IPS-15b (cell line): ENCODE data around the gene RNF40.

Experiments
- H3K27me3 ChIP-seq: one replicate; pipeline ENCODE4 v1.6.1; 2013; ENCODE audit warnings: low read length; ENCODE audit not compliant: control insufficient read depth, insufficient read depth
- H3K36me3 ChIP-seq: one replicate; pipeline ENCODE4 v1.6.1; 2013; ENCODE audit warnings: low read length; ENCODE audit not compliant: control insufficient read depth, insufficient read depth
- H3K4me1 ChIP-seq: one replicate; pipeline ENCODE4 v1.6.1; 2013; ENCODE audit warnings: mild to moderate bottlenecking, low read length; ENCODE audit not compliant: control insufficient read depth, insufficient read depth
- H3K4me3 ChIP-seq: one replicate; pipeline ENCODE4 v1.5.1; 2013; ENCODE audit warnings: low read depth, low read length
- H3K9ac ChIP-seq: one replicate; pipeline ENCODE4 v1.6.1; 2013; ENCODE audit warnings: low read depth, mild to moderate bottlenecking, low read length
- H3K9me3 ChIP-seq: one replicate; pipeline ENCODE4 v1.6.1; 2013; ENCODE audit warnings: mild to moderate bottlenecking, low read length; ENCODE audit not compliant: control insufficient read depth, insufficient read depth

Gene RNF40

DNA sequence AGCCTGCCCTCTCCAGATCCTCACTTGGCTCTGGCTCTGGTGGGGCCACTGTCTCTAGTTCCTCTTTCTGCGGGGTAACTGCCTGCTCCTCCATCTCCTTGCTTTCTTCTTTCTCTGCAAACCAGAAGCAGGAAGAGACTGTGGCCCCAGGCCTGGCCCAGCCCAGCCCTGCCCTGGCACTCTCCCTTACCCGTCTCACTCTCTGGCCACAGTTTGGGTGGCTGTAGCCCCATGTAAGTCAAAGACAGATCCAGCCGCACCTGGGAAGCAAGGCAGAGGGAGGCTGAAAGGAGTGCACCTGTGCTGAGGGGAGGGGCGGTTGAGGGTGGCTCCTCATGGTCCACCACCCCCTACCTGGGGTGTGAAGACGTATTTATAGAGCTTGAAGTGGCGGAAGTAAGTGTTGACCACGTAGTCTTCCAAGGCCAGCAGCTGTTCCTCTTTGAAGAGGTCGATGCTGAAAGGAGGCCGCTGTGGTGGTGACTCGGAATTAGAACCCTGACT, 3.1 kb upstream of the RNF40 start:
- peaks cover 22% of the 10 kb centered on the region for H3K36me3 ChIP-seq
- H3K4me1 ChIP-seq = no peaks in the 10 kb centered on the region
- H3K27me3 ChIP-seq = no peaks in the 10 kb centered on the region
- no peak overlapping the region for H3K4me3 ChIP-seq
- no peaks in the 10 kb centered on the region for H3K9me3 ChIP-seq
- no peak overlapping the region for H3K9ac ChIP-seq

DNA sequence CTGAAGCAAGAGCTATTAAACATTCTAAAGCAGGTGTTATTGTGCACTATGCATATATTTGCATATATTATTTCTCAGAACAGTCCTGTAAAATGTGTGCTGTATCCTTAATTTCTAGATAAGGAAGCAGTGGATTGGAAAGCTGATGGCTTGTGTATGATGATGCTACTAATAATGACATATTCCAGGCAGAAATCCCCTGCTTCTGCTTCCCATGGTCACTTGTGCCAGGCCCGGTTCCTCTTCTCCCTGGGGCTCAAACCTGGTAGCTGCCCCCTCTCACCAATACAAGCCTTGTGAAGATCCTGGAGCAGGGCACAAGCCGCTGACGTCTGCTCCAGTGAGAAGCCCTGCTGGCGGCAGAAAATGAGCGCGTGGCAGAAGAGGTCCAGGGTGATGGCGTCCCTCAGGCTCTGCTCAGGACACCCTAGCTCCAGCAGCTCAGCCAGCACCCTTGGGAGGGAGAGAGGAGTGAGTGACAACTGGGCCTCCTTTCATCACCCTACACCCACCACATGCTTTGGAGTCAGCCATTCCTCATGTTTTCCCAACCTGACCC, 2.0 kb upstream of the RNF40 start:
- no peak overlapping the region for H3K4me3 ChIP-seq
- no peaks in the 10 kb centered on the region for H3K4me1 ChIP-seq
- H3K27me3 ChIP-seq = no peaks in the 10 kb centered on the region
- H3K36me3 ChIP-seq = peaks cover 32% of the 10 kb centered on the region
- H3K9ac ChIP-seq = no peak overlapping the region
- H3K9me3 ChIP-seq = no peaks in the 10 kb centered on the region

DNA sequence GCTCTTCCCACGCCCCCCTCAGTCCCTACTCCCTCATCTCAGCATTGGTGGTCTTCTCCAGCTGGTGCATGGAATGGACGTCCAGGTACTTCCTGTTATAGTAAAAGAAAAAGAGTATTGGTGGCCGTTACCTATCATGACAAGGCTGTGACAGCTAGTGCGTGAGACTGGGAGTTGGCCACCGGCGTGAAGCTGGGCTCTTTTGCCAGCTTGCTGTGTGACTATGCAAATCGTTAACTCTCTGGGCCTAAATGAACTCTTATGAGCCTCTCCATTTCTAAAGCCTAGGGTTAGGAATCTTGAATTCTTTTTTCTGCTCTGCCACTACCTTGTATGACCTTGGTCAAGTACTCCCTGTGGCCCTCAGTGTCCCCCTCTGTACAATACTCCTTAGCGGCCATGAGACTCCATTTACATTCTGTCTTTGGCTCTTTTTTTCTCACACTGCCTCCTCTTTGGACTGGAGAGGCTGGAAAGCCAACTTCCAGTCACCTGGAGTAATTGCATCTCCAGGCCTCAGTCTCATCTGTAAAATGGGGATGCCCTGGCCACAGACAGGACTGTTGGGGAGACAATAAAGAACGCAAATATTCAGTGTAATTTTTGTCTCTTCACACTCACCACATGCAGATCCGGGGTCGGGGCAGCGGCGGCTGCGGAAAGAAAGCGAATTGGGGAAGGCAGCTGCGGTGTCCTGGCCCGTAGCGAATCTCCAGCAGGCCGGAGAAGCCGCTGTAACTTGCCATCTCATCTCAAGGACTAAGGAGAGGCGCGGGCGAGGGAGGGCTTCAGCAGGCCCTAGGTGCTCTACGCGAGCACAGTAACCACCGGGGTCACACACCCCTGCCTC, 1.3 kb upstream of the RNF40 start:
- no peak overlapping the region for H3K9ac ChIP-seq

DNA sequence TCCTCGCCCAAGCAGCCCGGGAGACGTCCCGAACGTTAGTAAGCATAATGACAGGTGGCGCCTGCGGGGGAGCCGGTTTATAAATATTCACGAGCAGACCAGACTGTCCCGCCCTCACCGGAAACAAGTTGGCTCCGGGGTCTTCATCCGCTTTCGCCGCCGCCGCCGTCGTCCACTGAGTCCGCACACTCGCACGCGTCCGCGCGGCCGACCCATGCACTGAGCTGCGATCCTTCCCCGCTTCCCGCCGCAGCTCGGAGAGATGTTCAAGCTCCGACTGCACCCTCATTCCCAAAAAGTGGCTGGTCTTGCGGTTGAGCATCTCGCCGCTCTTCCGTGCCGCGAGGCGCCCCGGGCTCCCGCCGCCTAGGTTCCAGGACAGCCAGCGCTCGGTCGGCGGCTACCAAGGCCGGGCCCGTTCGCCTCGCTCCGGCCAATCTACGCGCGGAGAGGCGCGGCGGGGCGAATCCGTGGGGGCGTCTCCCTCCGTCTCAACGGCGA, 645 bp upstream of the RNF40 start:
- H3K4me1 ChIP-seq = no peaks in the 10 kb centered on the region
- peaks cover 38% of the 10 kb centered on the region for H3K36me3 ChIP-seq
- no peak overlapping the region for H3K9ac ChIP-seq
- H3K9me3 ChIP-seq = no peaks in the 10 kb centered on the region
- no peaks in the 10 kb centered on the region for H3K27me3 ChIP-seq
- peak overlapping the region; percentile 97 for H3K4me3 ChIP-seq

More for the DNA sequence above, 1.3 kb upstream of the RNF40 start:
- Histone ChIP-seq H3K4me1 (no peaks in the 10 kb centered on the region), H3K36me3 (peaks cover 37% of the 10 kb centered on the region), H3K4me3 (peak overlapping the region; percentile 97), H3K27me3 (no peaks in the 10 kb centered on the region), H3K9me3 (no peaks in the 10 kb centered on the region)

DNA sequence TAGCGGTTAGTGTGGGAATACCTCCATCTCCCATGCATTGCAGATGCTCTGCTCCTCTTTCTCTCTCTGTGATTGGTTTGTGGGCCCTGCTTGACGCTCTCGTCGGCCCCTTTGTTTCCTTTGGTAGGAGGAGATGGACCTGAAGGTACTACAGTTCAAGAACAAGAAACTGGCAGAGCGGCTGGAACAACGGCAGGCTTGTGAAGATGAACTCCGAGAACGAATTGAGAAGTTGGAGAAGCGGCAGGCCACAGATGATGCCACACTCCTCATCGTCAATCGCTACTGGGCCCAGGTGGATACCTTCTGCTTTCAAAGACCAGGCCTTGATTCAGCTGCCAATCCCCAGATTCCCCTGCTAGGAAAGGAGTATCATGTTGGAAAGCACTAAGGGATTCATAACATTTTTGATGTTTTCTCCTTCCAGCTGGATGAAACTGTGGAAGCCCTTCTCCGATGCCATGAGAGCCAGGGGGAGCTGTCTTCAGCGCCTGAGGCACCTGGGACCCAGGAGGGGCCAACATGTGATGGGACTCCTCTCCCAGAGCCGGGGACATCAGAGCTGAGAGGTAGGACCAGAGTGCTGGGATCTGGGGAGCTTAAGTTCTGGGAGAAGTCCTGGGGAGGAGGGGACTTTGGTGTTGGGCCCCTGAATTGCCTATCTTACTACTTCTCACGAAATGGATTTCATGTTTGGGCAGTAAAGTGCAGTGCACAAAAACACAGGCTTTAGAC, 1.0 kb downstream of the RNF40 start:
- H3K4me3 ChIP-seq = peak overlapping the region; percentile 97
- no peaks in the 10 kb centered on the region for H3K9me3 ChIP-seq
- no peaks in the 10 kb centered on the region for H3K4me1 ChIP-seq
- H3K9ac ChIP-seq = no peak overlapping the region
- H3K27me3 ChIP-seq = no peaks in the 10 kb centered on the region
- peaks cover 44% of the 10 kb centered on the region for H3K36me3 ChIP-seq

DNA sequence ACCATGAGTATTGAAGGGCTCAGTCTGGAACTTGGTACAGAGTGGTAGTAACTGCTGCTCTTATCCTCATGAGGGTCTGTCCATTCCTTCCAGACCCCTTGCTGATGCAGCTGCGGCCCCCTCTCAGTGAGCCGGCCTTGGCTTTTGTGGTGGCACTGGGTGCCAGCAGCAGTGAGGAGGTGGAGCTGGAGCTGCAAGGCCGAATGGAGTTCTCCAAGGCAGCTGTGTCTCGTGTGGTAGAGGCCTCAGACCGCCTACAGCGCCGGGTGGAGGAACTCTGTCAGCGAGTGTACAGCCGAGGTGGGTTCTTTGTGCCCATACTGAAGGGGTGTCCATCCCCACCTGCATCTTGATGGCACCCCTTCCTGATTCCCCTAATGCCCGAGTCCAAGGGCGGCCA, 2.0 kb downstream of the RNF40 start:
- Histone ChIP-seq H3K4me3 (no peak overlapping the region), H3K36me3 (peaks cover 51% of the 10 kb centered on the region), H3K9ac (no peak overlapping the region), H3K27me3 (no peaks in the 10 kb centered on the region), H3K9me3 (no peaks in the 10 kb centered on the region), H3K4me1 (no peaks in the 10 kb centered on the region)

DNA sequence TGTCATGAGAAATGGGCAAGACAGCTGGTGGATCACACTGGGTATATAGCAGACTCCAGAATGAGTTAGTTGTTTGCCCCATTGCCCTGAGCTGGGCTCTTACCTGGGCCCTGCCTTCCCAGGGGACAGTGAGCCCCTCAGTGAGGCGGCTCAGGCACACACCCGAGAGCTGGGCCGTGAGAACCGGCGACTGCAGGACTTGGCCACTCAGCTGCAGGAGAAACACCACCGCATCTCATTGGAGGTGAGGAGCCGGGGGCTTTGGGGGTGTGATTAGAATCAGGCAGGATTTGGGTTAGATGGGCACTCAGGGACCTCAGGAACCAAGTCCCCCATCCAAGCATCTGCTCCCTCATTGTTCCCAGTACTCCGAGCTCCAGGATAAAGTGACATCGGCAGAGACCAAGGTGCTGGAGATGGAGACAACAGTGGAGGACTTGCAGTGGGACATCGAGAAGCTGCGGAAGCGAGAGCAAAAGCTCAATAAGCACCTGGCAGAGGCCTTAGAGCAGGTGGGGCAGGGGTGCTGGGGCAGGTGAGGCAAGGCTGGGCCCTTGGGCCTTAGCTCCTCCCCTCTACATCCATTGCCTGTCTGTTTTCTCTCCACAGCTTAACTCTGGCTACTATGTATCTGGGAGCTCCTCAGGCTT, 2.8 kb downstream of the RNF40 start:
- no peaks in the 10 kb centered on the region for H3K9me3 ChIP-seq
- H3K9ac ChIP-seq = no peak overlapping the region
- H3K36me3 ChIP-seq = peaks cover 52% of the 10 kb centered on the region
- H3K4me3 ChIP-seq = no peak overlapping the region
- no peaks in the 10 kb centered on the region for H3K27me3 ChIP-seq
- no peaks in the 10 kb centered on the region for H3K4me1 ChIP-seq

DNA sequence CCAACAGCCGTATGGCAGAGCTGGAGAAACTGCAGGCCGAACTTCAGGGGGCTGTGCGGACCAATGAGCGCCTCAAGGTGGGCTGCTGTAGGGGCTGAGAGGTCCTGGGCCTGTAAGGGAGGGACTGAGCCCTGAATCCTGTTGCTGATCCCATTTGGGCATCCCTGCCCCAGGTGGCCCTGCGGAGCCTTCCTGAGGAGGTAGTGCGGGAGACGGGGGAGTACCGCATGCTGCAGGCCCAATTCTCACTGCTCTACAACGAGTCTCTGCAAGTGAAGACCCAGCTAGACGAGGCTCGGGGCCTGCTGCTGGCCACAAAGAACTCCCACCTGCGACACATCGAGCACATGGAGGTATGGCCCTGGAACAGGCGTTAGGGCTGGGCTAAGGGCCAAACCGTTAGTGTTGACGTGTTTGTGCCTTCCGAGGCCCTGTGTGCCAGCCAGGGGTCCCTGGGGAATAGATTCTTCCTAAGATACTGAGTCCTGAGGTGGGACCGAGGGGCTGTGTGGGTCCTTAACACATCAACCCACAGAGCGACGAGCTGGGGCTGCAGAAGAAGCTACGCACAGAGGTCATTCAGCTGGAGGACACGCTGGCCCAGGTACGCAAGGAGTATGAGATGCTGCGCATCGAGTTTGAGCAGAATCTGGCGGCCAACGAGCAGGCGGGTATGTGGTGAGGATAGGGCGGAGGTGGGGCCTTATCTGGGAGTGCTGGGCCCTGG, 4.2 kb downstream of the RNF40 start:
- no peaks in the 10 kb centered on the region for H3K9me3 ChIP-seq
- no peaks in the 10 kb centered on the region for H3K27me3 ChIP-seq
- H3K36me3 ChIP-seq = peaks cover 62% of the 10 kb centered on the region
- H3K9ac ChIP-seq = no peak overlapping the region
- no peaks in the 10 kb centered on the region for H3K4me1 ChIP-seq
- no peak overlapping the region for H3K4me3 ChIP-seq

DNA sequence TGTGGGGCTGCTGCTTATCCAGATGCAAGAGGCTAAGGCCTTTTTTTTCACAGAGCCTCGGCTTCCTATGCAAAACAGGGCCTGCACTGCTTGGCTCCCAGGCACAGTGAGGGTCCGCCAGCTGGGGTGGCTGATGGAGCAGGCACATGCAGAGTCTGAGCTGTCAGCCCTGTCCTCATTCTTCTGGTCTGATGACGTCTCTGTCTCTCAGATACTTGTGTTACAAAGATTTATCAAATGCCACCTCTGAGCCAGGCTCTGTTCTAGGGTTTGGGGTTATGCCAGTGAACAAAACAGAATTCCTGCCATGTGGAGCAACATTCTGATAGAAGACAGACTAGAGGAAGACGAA, 4.8 kb downstream of the RNF40 start:
- Histone ChIP-seq H3K9ac (no peak overlapping the region), H3K4me1 (no peaks in the 10 kb centered on the region), H3K9me3 (no peaks in the 10 kb centered on the region), H3K4me3 (no peak overlapping the region), H3K36me3 (peaks cover 67% of the 10 kb centered on the region), H3K27me3 (no peaks in the 10 kb centered on the region)

DNA sequence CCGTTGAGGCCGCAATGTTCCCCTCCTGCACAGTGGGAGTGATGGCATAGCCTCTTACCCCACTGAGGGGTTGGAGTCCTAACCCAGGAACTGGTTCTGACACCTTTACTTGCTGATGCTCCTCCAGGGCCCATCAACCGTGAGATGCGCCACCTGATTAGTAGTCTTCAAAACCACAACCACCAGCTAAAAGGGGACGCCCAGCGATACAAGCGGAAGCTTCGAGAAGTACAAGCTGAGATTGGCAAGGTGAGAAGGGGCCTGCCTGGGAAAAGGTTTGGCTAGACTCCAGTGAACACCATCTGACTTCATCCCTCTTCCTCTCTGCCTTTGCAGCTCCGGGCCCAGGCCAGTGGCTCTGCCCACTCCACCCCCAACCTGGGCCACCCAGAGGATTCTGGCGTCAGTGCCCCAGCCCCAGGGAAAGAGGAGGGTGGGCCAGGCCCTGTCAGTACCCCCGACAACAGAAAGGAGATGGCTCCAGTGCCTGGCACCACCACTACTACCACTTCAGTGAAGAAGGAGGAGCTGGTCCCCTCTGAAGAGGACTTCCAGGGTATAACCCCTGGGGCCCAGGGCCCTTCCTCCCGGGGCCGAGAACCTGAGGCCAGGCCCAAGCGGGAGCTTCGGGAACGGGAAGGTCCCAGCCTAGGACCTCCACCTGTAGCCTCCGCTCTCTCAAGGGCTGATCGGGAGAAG, 5.8 kb downstream of the RNF40 start:
- H3K4me3 ChIP-seq = no peak overlapping the region
- no peaks in the 10 kb centered on the region for H3K27me3 ChIP-seq
- no peaks in the 10 kb centered on the region for H3K9me3 ChIP-seq
- H3K4me1 ChIP-seq = no peaks in the 10 kb centered on the region
- H3K36me3 ChIP-seq = peaks cover 76% of the 10 kb centered on the region
- no peak overlapping the region for H3K9ac ChIP-seq
